HEK293 (cell line): ENCODE measurements around the gene SP8.

ENCODE experiments used
- CTCF ChIP-seq: fragments of 450-650 bp; formaldehyde crosslinking; IDR thresholded peaks from 2 replicates; pipeline ENCODE4 v1.5.1; 2016; ENCODE audit warnings: missing biosample characterization, missing genetic modification characterization
- GLI2 ChIP-seq: fragments of 450-650 bp; formaldehyde crosslinking; IDR thresholded peaks from 2 replicates; pipeline ENCODE4; 2017; ENCODE audit warnings: missing biosample characterization, missing genetic modification characterization, low read depth, borderline replicate concordance
- HOXC10 ChIP-seq: sonication (generic); formaldehyde crosslinking; IDR thresholded peaks from 2 replicates; pipeline ENCODE4 v1.8.1; 2023; ENCODE audit warnings: mild to moderate bottlenecking, missing genetic modification reagents
- OSR2 ChIP-seq: fragments of 450-650 bp; formaldehyde crosslinking; IDR thresholded peaks from 2 replicates; pipeline ENCODE4 v1.5.1; 2016; ENCODE audit warnings: missing biosample characterization, missing genetic modification characterization
- SETDB1 ChIP-seq: IDR thresholded peaks from one replicate; pipeline ENCODE4 v1.6.1; 2017; ENCODE audit warnings: mild to moderate bottlenecking, low read length, moderate library complexity, mixed read lengths; ENCODE audit not compliant: insufficient read length
- SP7 ChIP-seq: fragments of 450-650 bp; formaldehyde crosslinking; IDR thresholded peaks from 2 replicates; pipeline ENCODE4 v1.5.1; 2016; ENCODE audit warnings: missing biosample characterization, missing genetic modification characterization
- TCF7L2 ChIP-seq: IDR thresholded peaks from 2 replicates; pipeline ENCODE4 v1.6.1; 2011; ENCODE audit warnings: low read depth, mild to moderate bottlenecking, inconsistent platforms, low read length, moderate library complexity, borderline replicate concordance
- ZBTB20 ChIP-seq: fragments of 450-650 bp; formaldehyde crosslinking; IDR thresholded peaks from 2 replicates; pipeline ENCODE4 v1.5.1; 2016; ENCODE audit warnings: missing biosample characterization, missing genetic modification characterization
- ZBTB48 ChIP-seq: fragments of 450-650 bp; formaldehyde crosslinking; IDR thresholded peaks from 2 replicates; pipeline ENCODE4 v1.5.1; 2016; ENCODE audit warnings: missing biosample characterization, missing genetic modification characterization
- ZFHX2 ChIP-seq: fragments of 450-650 bp; formaldehyde crosslinking; conservative IDR thresholded peaks from 2 replicates; pipeline ENCODE4 v1.5.1; 2016; ENCODE audit warnings: missing biosample characterization, missing genetic modification characterization
- ZIC2 ChIP-seq: fragments of 450-650 bp; formaldehyde crosslinking; IDR thresholded peaks from 2 replicates; pipeline ENCODE4 v1.5.1; 2016; ENCODE audit warnings: missing biosample characterization, missing genetic modification characterization
- ZNF112 ChIP-seq: fragments of 450-650 bp; formaldehyde crosslinking; IDR thresholded peaks from 2 replicates; pipeline ENCODE4 v1.5.0; 2017; ENCODE audit warnings: missing biosample characterization, missing genetic modification characterization
- ZNF121 ChIP-seq: fragments of 450-650 bp; formaldehyde crosslinking; IDR thresholded peaks from 2 replicates; pipeline ENCODE4 v1.5.1; 2016; ENCODE audit warnings: missing biosample characterization, missing genetic modification characterization
- ZNF132 ChIP-seq: fragments of 450-650 bp; formaldehyde crosslinking; IDR thresholded peaks from 2 replicates; pipeline ENCODE4 v1.5.1; 2017; ENCODE audit warnings: missing biosample characterization, missing genetic modification characterization, borderline replicate concordance
- ZNF18 ChIP-seq: fragments of 450-650 bp; formaldehyde crosslinking; IDR thresholded peaks from 2 replicates; pipeline ENCODE4 v1.5.1; 2016; ENCODE audit warnings: missing biosample characterization, missing genetic modification characterization
- ZNF2 ChIP-seq: fragments of 450-650 bp; formaldehyde crosslinking; IDR thresholded peaks from 2 replicates; pipeline ENCODE4 v1.5.1; 2016; ENCODE audit warnings: missing biosample characterization, missing genetic modification characterization
- ZNF248 ChIP-seq: fragments of 450-650 bp; formaldehyde crosslinking; IDR thresholded peaks from 2 replicates; pipeline ENCODE4 v1.5.1; 2017; ENCODE audit warnings: missing biosample characterization, missing genetic modification characterization
- ZNF280C ChIP-seq: fragments of 450-650 bp; formaldehyde crosslinking; IDR thresholded peaks from 2 replicates; pipeline ENCODE4 v1.5.1; 2016; ENCODE audit warnings: missing biosample characterization, missing genetic modification characterization
- ZNF335 ChIP-seq: fragments of 450-650 bp; formaldehyde crosslinking; conservative IDR thresholded peaks from 2 replicates; pipeline ENCODE4 v1.5.1; 2016; ENCODE audit warnings: missing biosample characterization, missing genetic modification characterization
- ZNF423 ChIP-seq: fragments of 450-650 bp; formaldehyde crosslinking; IDR thresholded peaks from 2 replicates; pipeline ENCODE4 v1.5.1; 2016; ENCODE audit warnings: missing biosample characterization, missing genetic modification characterization
- ZNF510 ChIP-seq: fragments of 450-650 bp; formaldehyde crosslinking; IDR thresholded peaks from 2 replicates; pipeline ENCODE4 v1.5.1; 2018; ENCODE audit warnings: mild to moderate bottlenecking, missing genetic modification characterization, missing biosample characterization; ENCODE audit not compliant: insufficient replicate concordance
- ZNF513 ChIP-seq: fragments of 450-650 bp; IDR thresholded peaks from 2 replicates; pipeline ENCODE4 v1.5.1; 2018; ENCODE audit warnings: missing biosample characterization, missing genetic modification characterization
- ZNF521 ChIP-seq: fragments of 450-650 bp; formaldehyde crosslinking; IDR thresholded peaks from 2 replicates; pipeline ENCODE4 v1.5.1; 2017; ENCODE audit warnings: missing biosample characterization, mild to moderate bottlenecking, missing genetic modification characterization
- ZNF560 ChIP-seq: fragments of 450-650 bp; formaldehyde crosslinking; IDR thresholded peaks from 2 replicates; pipeline ENCODE4 v1.5.1; 2017; ENCODE audit warnings: missing biosample characterization, missing genetic modification characterization, borderline replicate concordance
- ZNF600 ChIP-seq: fragments of 450-650 bp; formaldehyde crosslinking; IDR thresholded peaks from 2 replicates; pipeline ENCODE4 v1.5.1; 2016; ENCODE audit warnings: missing biosample characterization, missing genetic modification characterization
- ZNF792 ChIP-seq: fragments of 450-650 bp; formaldehyde crosslinking; IDR thresholded peaks from 2 replicates; pipeline ENCODE4 v1.5.1; 2016; ENCODE audit warnings: missing biosample characterization, missing genetic modification characterization
- ZNF843 ChIP-seq: fragments of 450-650 bp; formaldehyde crosslinking; IDR thresholded peaks from 2 replicates; pipeline ENCODE4 v1.5.1; 2016; ENCODE audit warnings: missing biosample characterization, missing genetic modification characterization
- ZSCAN23 ChIP-seq: fragments of 450-650 bp; formaldehyde crosslinking; IDR thresholded peaks from 2 replicates; pipeline ENCODE4 v1.5.1; 2016; ENCODE audit warnings: missing biosample characterization, missing genetic modification characterization
- TF ChIP-seq, protein P1 (sequence below): fragments of 450-650 bp; IDR thresholded peaks from 2 replicates; pipeline ENCODE4 v1.5.1; 2018; ENCODE audit warnings: missing biosample characterization, mild to moderate bottlenecking, missing genetic modification characterization
- TF ChIP-seq, protein P2 (sequence below): fragments of 450-650 bp; formaldehyde crosslinking; IDR thresholded peaks from 2 replicates; pipeline ENCODE4 v1.5.1; 2016; ENCODE audit warnings: missing biosample characterization, missing genetic modification characterization
- TF ChIP-seq, protein P3 (sequence below): fragments of 450-650 bp; formaldehyde crosslinking; optimal IDR thresholded peaks from 2 replicates; pipeline ENCODE3; 2016; ENCODE audit warnings: missing biosample characterization, mild to moderate bottlenecking, missing genetic modification characterization

Gene SP8

GRCh38 chr7:20797462-20798080 lies 10.9 kb upstream of the SP8 start (continued):
- TF ChIP-seq ZNF18 (tag by site-specific recombination) (no peak), ZNF335 (peak; percentile 72), ZNF521 (tag by site-specific recombination) (no peak), GLI2 (tag by site-specific recombination) (no peak), ZNF513 (no peak), ZNF121 (tag by site-specific recombination) (peak; percentile 1; the same call in 1 of the 2 replicates), HOXC10 (CRISPR knock-in tag) (no peak), ZNF792 (tag by site-specific recombination) (no peak), ZNF843 (tag by site-specific recombination) (no peak), ZNF560 (tag by site-specific recombination) (no peak), ZSCAN23 (tag by site-specific recombination) (no peak), SETDB1 (no peak), ZNF510 (tag by site-specific recombination) (no peak), ZBTB20 (tag by site-specific recombination) (peak; percentile 44; the same call in 1 of the 2 replicates), ZNF112 (tag by site-specific recombination) (no peak), SP7 (tag by site-specific recombination) (no peak), ZNF132 (tag by site-specific recombination) (no peak), TCF7L2 (no peak), ZFHX2 (tag by site-specific recombination) (no peak), ZBTB48 (tag by site-specific recombination) (peak; percentile 30; the same call in 1 of the 2 replicates), ZNF423 (tag by site-specific recombination) (no peak), ZIC2 (tag by site-specific recombination) (no peak), ZNF280C (tag by site-specific recombination) (no peak), CTCF (tag by site-specific recombination) (peak; percentile 28; the same call in 1 of the 2 replicates), OSR2 (tag by site-specific recombination) (no peak), ZNF600 (tag by site-specific recombination) (no peak), ZNF2 (tag by site-specific recombination) (0 out of 2 replicates have a peak, but pooled peaks have one; percentile 22), ZNF248 (tag by site-specific recombination) (no peak)
- TF ChIP-seq, protein P1, sequence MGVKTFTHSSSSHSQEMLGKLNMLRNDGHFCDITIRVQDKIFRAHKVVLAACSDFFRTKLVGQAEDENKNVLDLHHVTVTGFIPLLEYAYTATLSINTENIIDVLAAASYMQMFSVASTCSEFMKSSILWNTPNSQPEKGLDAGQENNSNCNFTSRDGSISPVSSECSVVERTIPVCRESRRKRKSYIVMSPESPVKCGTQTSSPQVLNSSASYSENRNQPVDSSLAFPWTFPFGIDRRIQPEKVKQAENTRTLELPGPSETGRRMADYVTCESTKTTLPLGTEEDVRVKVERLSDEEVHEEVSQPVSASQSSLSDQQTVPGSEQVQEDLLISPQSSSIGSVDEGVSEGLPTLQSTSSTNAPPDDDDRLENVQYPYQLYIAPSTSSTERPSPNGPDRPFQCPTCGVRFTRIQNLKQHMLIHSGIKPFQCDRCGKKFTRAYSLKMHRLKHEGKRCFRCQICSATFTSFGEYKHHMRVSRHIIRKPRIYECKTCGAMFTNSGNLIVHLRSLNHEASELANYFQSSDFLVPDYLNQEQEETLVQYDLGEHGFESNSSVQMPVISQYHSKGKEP (tag by site-specific recombination), result no peak
- TF ChIP-seq, protein P2, sequence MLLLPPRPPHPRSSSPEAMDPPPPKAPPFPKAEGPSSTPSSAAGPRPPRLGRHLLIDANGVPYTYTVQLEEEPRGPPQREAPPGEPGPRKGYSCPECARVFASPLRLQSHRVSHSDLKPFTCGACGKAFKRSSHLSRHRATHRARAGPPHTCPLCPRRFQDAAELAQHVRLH (tag by site-specific recombination), result no peak
- TF ChIP-seq, protein P3, sequence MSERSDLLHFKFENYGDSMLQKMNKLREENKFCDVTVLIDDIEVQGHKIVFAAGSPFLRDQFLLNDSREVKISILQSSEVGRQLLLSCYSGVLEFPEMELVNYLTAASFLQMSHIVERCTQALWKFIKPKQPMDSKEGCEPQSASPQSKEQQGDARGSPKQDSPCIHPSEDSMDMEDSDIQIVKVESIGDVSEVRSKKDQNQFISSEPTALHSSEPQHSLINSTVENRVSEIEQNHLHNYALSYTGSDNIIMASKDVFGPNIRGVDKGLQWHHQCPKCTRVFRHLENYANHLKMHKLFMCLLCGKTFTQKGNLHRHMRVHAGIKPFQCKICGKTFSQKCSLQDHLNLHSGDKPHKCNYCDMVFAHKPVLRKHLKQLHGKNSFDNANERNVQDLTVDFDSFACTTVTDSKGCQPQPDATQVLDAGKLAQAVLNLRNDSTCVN (tag by site-specific recombination), result peak; percentile 67
